Ascending aorta (tissue), 2 donors: ENCODE measurements around the gene SRC. TPM values are rescaled to one million over a fixed set of nuclear protein-coding genes. Genes with fewer than 3 reads are reported as not detected.

Experiments
- DNase-seq, 2 donors: peaks; one replicate each; pipeline ENCODE4 v3.0.0-alpha.2; 2019; ENCODE audit warnings: low spot score in 2 of 2
- H3K27ac ChIP-seq, 2 donors: fragments of 200-600 bp; sonication (generic); one replicate each; pipeline ENCODE4 v1.5.1; 2016 to 2017; ENCODE audit warnings: mild to moderate bottlenecking in 1 of 2
- H3K27me3 ChIP-seq: fragments of 200-600 bp; sonication (generic); one replicate; pipeline ENCODE4 v1.5.1; 2017
- H3K36me3 ChIP-seq, 2 donors: fragments of 200-600 bp; sonication (generic); one replicate each; pipeline ENCODE4 v1.5.1; 2016
- H3K4me1 ChIP-seq, 2 donors: fragments of 200-600 bp; sonication (generic); one replicate each; pipeline ENCODE4 v1.5.1; 2016 to 2017; ENCODE audit warnings: mild to moderate bottlenecking in 1 of 2
- H3K4me3 ChIP-seq, 2 donors: fragments of 200-600 bp; sonication (generic); one replicate each; pipeline ENCODE4 v1.5.1; 2016 to 2017; ENCODE audit warnings: mild to moderate bottlenecking in 1 of 2
- H3K9me3 ChIP-seq, 2 donors: fragments of 200-600 bp; sonication (generic); one replicate each; pipeline ENCODE4 v1.5.1; 2016
- intact Hi-C: fragments of 100-400 bp; cut with DNase I; formaldehyde crosslinking; loops from one replicate; pipeline ENCODE4 v1.15.1; 2023
- total RNA-seq: library from RNA; depleted of rRNA; stranded (reverse); fragments of >200 nt; gene quantifications from one replicate; pipeline ENCODE4 v1.1.0, GENCODE V29; 2016
- TF ChIP-seq, protein P1 (sequence below), 3 experiments: fragments of 200-600 bp in 2 of 3; fragments of 450-650 bp in 1 of 3; sonication (generic) in 2 of 3; IDR thresholded peaks; one replicate each; pipeline ENCODE4 v1.5.1; 2016 to 2019; ENCODE audit warnings: antibody characterized with exemption in 3 of 3, mild to moderate bottlenecking in 1 of 3, moderate library complexity in 1 of 3

The SRC gene
- total RNA-seq, 1 donor from 2014 or later: 67.4 TPM

DNA sequence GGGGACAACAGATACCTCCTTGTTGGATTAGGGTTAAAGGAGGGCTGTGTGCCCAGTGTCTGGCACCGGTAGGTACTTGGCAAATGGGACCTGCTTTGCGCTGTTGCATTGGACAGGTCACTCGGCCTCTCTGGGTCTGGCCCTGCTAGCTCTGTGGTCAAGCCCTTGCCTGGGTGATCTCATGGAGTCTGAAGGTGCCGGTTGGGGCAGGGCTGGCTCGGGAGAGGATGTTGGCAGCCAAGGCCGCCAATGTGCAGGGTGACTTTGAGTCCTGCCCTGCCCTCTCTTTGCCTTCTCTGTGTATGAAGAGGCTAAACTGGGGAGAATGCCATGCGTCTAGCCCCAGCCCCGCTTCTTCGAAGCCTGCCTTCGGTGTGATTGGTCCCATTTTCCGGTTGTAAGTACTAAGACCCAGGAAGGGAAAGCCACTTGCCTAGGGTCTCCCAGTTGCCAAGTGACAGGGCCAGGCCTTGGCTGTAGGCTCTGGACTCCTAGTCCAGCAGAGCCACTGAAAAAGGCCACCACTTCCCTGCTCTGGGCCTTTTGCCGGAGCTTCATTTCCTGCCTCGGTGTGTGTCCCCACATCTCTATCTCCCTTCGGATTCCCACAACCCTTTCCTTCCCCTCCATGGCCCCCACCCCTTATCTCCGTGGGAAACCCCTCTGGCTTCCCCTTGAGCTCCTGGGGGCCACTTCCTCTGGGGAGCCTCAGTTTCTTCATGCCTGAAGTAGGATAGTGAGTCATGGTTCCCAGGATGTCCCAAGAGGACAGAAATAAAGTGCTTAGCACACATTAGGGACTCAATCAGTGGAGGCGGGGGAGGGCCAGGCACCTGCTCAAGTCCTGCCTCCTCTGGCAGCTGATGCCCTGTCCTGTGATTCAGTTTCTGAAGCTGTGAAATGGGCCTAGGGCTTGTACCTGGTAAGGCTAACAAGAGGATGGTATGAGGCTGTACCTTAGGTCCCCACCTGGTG is 3.9 kb downstream of the SRC start:
- Histone ChIP-seq H3K27ac (peak overlapping the region; percentile 95 to 97), H3K4me3 (peak overlapping the region in 1 of 2 donors; percentile 13), H3K9me3 (no peaks in the 10 kb centered on the region), H3K4me1 (peaks cover 13 to 57% of the 10 kb centered on the region in 2 donors), H3K27me3 (no peaks in the 10 kb centered on the region), H3K36me3 (peaks cover 4 to 5% of the 10 kb centered on the region in 2 donors)
- DNase-seq: peak in 1 of 2 donors; percentile 85
- TF ChIP-seq, protein P1, sequence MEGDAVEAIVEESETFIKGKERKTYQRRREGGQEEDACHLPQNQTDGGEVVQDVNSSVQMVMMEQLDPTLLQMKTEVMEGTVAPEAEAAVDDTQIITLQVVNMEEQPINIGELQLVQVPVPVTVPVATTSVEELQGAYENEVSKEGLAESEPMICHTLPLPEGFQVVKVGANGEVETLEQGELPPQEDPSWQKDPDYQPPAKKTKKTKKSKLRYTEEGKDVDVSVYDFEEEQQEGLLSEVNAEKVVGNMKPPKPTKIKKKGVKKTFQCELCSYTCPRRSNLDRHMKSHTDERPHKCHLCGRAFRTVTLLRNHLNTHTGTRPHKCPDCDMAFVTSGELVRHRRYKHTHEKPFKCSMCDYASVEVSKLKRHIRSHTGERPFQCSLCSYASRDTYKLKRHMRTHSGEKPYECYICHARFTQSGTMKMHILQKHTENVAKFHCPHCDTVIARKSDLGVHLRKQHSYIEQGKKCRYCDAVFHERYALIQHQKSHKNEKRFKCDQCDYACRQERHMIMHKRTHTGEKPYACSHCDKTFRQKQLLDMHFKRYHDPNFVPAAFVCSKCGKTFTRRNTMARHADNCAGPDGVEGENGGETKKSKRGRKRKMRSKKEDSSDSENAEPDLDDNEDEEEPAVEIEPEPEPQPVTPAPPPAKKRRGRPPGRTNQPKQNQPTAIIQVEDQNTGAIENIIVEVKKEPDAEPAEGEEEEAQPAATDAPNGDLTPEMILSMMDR (IDR thresholded peaks at IDR 0.05): no peak
- intact Hi-C loops: loop anchor here (2.0 kb wide), 2 partner anchors 33 to 53 kb away; no protein-coding TSS in a partner anchor

DNA sequence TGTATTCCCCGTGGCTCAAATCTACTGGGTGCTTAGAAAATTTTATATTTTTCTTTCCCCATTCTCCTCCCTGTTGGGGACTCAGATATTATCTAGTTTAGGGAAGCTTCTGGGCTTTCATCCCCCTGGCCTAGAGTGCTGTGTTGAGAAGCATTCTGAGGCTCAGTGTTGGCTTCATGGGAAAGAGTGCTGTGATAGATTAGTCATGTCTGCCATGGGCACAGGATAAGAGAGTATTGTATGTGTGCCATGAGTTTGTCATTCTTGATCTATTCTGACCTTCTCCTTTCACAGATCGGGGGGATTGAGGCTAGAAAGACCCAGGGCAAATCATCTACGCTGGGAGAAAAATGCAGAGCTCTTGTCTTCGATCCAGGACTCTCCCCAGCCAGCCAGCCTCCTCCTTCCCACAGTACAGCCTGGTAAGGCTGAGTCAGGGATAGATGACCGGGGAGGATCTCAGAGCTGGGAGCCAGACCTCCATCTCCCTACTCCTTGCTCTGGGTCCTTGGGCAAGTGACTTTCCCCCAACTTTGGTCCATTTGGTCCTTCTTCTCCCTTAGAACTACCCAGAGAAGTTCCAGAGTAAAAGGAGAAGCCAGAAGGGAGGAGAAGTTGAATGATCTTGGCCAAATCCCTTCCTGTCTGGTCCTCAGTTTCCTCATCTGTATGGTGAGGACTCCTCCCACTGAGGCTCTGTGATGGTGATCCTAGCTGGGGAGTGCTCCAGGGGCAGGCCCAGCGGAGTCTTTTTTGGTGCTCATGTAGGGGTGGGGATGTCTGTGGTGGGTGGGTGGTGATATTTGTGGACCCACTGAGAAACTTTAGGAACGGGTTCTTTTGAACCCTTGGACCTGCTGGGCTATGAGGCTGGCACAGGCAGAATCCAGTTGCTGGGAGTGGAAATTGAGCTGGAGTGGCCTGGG is 5.0 kb downstream of the SRC start:
- Histone ChIP-seq H3K36me3 (peaks cover 4 to 5% of the 10 kb centered on the region in 2 donors), H3K4me3 (no peak overlapping the region), H3K27me3 (no peaks in the 10 kb centered on the region), H3K4me1 (peaks cover 11 to 61% of the 10 kb centered on the region in 2 donors), H3K27ac (peak overlapping the region; percentile 95 to 97), H3K9me3 (no peaks in the 10 kb centered on the region)
- intact Hi-C loops: no loop called here
- no peak for DNase-seq
- TF ChIP-seq, protein P1 (IDR thresholded peaks at IDR 0.05): no peak

DNA sequence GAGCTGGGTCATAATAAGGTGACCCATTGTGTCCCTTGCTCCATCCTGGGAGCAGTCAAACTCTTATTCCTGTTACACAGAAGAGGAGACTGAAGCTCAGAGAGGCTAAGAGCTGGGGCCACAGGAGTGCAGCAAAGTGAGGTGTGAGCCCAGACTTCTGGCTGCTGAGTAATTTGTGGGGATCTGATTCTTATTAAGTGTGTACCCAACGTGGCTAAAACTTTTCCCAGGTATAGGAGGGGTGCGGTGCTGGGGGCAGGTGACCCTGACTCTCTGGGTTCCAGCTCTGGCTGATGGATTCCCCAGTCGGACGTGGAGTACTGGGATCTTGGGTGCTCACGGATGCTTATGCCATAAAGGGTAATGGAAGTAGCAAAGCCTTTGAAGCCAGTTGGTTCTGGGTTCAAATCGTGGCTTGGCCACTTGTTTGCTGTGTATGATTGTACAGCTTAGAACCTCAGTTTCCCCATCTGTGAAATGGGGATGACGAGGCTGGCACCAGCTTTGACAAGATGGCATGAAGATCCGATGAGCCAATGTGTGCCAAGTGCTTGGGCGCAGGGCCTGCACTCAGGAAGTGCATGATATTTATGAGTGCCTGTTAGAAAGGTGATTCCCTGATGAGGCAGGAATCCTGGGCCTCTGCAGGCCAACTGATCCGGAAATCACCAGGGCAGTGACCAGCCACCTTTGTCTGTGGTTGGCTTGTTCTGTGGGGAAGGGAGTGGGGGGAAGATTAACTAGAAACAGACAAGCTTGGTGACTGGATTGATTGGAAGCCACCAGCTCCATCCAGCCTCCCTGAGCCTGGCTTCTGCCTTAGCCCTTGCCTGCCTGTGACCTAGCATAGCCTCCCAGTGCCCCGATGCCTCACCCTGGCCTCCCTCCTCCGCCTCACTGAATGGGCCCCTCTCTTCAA is 6.0 kb downstream of the SRC start:
- intact Hi-C loops: no loop called here
- TF ChIP-seq, protein P1 (IDR thresholded peaks at IDR 0.05): no peak
- Histone ChIP-seq H3K27me3 (no peaks in the 10 kb centered on the region), H3K36me3 (peaks cover 4 to 5% of the 10 kb centered on the region in 2 donors), H3K27ac (peak overlapping the region; percentile 95 to 97), H3K4me1 (peaks cover 8 to 68% of the 10 kb centered on the region in 2 donors), H3K4me3 (no peak overlapping the region), H3K9me3 (no peaks in the 10 kb centered on the region)
- no peak for DNase-seq

DNA sequence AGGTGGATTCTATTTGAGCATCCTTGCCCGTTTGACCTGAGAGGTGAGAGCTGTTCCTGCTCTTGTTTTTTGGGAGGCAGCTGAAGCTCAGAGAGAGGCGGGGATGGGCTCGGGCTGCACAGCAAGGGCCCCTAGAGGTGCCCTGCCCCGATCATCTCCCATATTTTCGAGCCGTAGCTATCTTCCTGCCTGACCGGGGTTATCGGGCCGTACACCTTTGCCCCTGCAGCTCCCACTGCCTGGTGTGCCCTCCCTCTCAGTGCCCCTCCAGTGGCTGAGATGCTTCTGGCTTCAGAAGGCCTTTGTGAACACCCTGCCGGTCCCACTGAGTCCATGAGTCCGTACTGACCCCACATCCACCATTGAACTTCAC is 6.7 kb downstream of the SRC start:
- peaks cover 6 to 68% of the 10 kb centered on the region in 2 donors for H3K4me1 ChIP-seq
- TF ChIP-seq, protein P1 (IDR thresholded peaks at IDR 0.05): no peak
- intact Hi-C loops: no loop called here

More for the DNA sequence above, 6.7 kb downstream of the SRC start:
- Histone ChIP-seq H3K9me3 (no peaks in the 10 kb centered on the region), H3K4me3 (no peak overlapping the region), H3K27me3 (no peaks in the 10 kb centered on the region), H3K27ac (peak overlapping the region in 1 of 2 donors; percentile 95), H3K36me3 (peaks cover 4 to 5% of the 10 kb centered on the region in 2 donors)
- no peak for DNase-seq
